ENCODE data around the gene RGS17.
"Not testable (repeated sequence)": the region's sequence is repeated elsewhere in the genome, so short reads cannot be mapped to it uniquely, and the experiment has no call there.

RGS17 gene

DNA sequence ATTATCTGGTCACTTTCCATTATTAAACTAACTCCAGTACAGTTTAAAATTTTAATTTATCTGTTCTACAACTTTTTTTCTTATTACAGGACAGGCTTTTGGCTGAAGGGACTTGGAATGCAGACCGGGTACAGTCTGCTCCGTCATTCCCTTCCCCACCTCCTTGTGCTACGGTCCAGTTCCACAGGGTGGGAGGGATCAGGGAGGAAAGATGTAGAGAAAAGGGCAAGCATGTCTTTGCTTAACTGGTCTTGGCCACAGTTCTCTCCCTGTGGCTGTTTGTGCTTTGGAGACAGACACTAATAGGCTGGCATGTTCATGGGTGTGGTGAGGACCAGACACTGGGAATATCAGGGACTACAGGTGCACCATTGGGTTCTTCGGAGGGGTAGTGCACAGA lies 12.1 kb upstream of the RGS17 start:
- H3K4me3 ChIP-seq (ENCODE audit: low read depth, low read length), result no peak overlapping the region
- TF ChIP-seq, protein P1, sequence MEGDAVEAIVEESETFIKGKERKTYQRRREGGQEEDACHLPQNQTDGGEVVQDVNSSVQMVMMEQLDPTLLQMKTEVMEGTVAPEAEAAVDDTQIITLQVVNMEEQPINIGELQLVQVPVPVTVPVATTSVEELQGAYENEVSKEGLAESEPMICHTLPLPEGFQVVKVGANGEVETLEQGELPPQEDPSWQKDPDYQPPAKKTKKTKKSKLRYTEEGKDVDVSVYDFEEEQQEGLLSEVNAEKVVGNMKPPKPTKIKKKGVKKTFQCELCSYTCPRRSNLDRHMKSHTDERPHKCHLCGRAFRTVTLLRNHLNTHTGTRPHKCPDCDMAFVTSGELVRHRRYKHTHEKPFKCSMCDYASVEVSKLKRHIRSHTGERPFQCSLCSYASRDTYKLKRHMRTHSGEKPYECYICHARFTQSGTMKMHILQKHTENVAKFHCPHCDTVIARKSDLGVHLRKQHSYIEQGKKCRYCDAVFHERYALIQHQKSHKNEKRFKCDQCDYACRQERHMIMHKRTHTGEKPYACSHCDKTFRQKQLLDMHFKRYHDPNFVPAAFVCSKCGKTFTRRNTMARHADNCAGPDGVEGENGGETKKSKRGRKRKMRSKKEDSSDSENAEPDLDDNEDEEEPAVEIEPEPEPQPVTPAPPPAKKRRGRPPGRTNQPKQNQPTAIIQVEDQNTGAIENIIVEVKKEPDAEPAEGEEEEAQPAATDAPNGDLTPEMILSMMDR (IDR thresholded peaks at IDR 0.05; ENCODE audit: low read depth, low read length, missing control alignments), result no peak
- DNase-seq (ENCODE audit: low read depth), result no peak

DNA sequence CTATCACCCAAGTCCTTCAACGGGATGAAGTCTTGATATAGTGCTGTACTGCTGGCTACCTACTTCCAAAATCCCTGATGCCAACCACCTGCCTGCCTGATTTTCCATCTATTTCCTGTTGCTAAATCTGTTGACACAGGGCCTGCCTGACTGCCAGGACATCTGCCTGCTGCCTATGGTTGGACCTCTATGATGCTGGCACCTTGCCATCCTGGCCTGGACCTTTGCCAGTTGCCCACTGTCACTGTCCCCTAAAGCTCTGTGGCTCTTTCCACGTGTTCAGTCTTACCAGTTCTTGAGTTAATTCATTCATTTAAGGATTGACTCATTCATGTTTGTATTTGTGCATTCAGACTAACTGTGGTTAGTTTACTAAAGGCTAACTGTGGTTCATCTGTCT lies 9.2 kb upstream of the RGS17 start:
- TF ChIP-seq, protein P1 (IDR thresholded peaks at IDR 0.05; ENCODE audit: low read depth, low read length, missing control alignments), result no peak
- DNase-seq (ENCODE audit: low read depth), result no peak
- H3K4me3 ChIP-seq (ENCODE audit: low read depth, low read length), result no peak overlapping the region

DNA sequence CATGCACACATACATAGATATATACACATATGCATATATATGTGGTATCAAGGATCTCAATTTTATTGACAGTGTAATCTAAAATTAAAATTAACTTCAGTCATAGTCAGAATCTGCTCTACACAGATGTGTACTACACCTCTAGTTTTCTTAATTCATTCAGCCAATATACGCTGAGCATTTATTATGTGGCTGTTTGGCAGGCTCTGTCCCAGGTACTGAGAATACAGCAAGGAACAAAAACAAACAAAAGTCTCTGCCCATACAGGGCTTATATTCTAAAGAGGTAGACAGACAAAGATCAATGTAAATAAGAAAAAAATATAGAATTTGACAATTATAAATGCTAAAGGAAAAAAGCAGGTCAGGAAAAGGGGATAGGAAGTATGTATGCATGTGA lies 7.8 kb upstream of the RGS17 start:
- no peak overlapping the region for H3K4me3 ChIP-seq (ENCODE audit: low read depth, low read length)
- TF ChIP-seq, protein P1 (IDR thresholded peaks at IDR 0.05; ENCODE audit: low read depth, low read length, missing control alignments), result no peak
- no peak for DNase-seq (ENCODE audit: low read depth)

DNA sequence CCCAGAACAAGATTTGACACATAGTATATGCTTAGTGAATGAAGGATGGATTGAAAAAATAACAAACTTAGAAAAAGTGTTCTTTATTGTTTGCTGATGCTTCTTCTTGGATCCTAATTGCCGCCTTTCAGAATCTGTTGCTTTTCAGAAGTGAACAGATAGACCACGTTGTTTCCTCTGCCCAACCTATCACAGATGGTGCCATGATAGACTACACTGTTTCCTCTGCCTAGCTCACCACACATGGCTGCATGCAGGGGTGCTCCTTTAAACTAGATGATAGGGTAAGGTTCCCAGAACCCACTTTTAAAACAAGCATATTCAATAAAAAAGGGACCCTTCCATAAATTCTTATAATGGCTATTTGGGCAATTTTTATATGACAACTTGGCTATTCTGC lies 4.6 kb upstream of the RGS17 start:
- no peak for DNase-seq (ENCODE audit: low read depth)
- TF ChIP-seq, protein P1 (IDR thresholded peaks at IDR 0.05; ENCODE audit: low read depth, low read length, missing control alignments), result no peak

DNA sequence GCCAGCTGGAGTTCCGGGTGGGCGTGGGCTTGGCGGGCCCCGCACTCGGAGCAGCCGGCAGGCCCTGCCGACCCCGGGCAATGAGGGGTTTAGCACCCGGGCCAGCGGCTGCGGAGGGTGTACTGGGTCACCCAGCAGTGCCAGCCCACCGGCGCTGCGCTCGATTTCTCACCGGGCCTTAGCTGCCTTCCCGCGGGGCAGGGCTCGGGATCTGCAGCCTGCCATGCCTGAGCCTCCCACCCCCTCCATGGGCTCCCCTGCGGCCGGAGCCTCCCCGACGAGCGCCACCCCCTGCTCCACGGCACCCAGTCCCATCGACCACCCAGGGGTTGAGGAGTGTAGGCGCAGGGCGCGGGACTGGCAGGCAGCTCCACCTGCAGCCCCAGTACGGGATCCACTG lies 2.6 kb upstream of the RGS17 start:
- H3K4me3 ChIP-seq (ENCODE audit: low read depth, low read length); DNase-seq (ENCODE audit: low read depth): not testable (repeated sequence)

More for the DNA sequence above, 4.6 kb upstream of the RGS17 start:
- no peak overlapping the region for H3K4me3 ChIP-seq (ENCODE audit: low read depth, low read length)

DNA sequence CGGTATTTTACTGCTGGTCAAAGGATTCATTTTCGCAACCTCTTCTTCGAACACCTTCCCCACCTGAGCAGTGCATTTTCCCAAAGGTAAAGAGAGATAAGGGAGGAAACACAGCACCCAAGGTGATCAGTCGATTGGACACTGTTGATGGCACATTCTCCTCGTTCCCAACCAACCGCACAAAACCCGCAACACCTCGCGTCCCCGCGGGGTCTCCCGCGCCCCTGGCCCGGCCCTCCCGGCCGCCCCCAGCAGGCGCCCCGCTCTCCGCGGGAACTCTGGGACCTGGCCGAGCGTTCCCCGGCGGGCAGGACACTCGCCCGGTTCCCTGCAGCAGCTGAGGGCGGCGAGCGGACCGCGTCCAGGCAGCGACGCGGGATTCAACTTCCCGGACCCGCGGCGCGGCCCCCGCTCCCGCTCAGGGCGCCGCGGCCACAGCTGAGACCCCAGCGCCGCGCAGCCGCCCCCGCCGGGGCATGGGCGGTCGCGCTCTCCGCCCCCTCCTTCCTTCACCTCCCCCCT lies 506 bp downstream of the RGS17 start:
- DNase-seq (ENCODE audit: low read depth), result no peak
- H3K4me3 ChIP-seq (ENCODE audit: low read depth, low read length), result no peak overlapping the region
- TF ChIP-seq, protein P1 (IDR thresholded peaks at IDR 0.05; ENCODE audit: low read depth, low read length, missing control alignments), result no peak

DNA sequence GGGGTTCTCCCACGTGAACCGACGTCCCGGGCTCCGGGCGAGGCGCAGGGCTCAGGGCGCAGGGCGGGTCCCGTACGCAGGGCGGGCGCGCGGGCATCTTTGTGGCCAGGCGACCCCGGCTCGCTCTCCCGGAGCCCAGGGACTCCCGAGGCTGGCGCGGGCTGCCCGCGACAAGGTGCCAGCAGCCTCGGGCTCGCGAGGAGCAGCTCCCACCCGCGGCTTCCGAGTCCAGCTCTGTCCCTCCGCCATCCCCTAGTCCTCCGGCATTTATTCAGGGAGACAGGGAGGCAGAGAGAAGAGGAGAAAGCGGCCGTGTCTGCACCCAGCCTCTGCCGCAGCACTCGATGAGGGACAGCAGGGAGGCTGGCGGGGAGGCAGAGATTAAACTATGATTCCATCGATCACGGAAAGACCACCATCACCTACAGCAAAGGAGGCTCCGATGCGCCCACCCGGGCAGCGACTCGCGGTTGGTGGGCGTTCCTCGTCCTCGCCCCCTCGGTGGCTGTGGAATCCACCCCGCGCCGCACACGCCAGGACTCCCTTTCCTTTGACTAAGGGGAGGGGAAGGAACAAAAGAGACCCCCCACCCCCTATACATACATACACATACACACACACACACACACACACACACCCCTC lies 1.1 kb downstream of the RGS17 start:
- TF ChIP-seq, protein P1 (IDR thresholded peaks at IDR 0.05; ENCODE audit: low read depth, low read length, missing control alignments), result no peak
- DNase-seq (ENCODE audit: low read depth), result no peak
- H3K4me3 ChIP-seq (ENCODE audit: low read depth, low read length), result no peak overlapping the region
